Measurements from ENCODE around the gene ATXN3L.

ATXN3L gene

GRCh38 chrX:13319953-13320352 is at the start of gene ATXN3L:
Gene ATXN3L, minus strand, starts transcription at chrX:13320053. Its CDS starts 119 bp downstream, at chrX:13319934.
- no peak for DNase-seq (ENCODE audit: low read depth in 2 of 2)

- no peak for DNase-seq (ENCODE audit: low read depth in 2 of 2)
These were observed 49.6 kb upstream of the ATXN3L start for GRCh38 chrX:13369256-13370030.

- DNase-seq (ENCODE audit: low read depth in 2 of 2): no peak
These were observed 48.1 kb upstream of the ATXN3L start for GRCh38 chrX:13367950-13368349.

GRCh38 chrX:13366698-13367097 is 46.8 kb upstream of the ATXN3L start:
- DNase-seq (ENCODE audit: low read depth in 2 of 2): no peak

GRCh38 chrX:13365161-13365560 is 45.3 kb upstream of the ATXN3L start:
- DNase-seq (ENCODE audit: low read depth in 2 of 2): no peak

- no peak for DNase-seq (ENCODE audit: low read depth in 2 of 2)
These were observed 44.5 kb upstream of the ATXN3L start for GRCh38 chrX:13364230-13364857.

- DNase-seq (ENCODE audit: low read depth in 2 of 2): no peak
These were observed 40.3 kb upstream of the ATXN3L start for GRCh38 chrX:13360146-13360545.

- no peak for DNase-seq (ENCODE audit: low read depth in 2 of 2)
These were observed 38.1 kb upstream of the ATXN3L start for GRCh38 chrX:13357925-13358324.

GRCh38 chrX:13346646-13347045 is 26.8 kb upstream of the ATXN3L start:
- DNase-seq (ENCODE audit: low read depth in 2 of 2): no peak

GRCh38 chrX:13345438-13345837 is 25.6 kb upstream of the ATXN3L start:
- DNase-seq (ENCODE audit: low read depth in 2 of 2): no peak

GRCh38 chrX:13345037-13345436 is 25.2 kb upstream of the ATXN3L start:
- DNase-seq (ENCODE audit: low read depth in 2 of 2): no peak

- no peak for DNase-seq (ENCODE audit: low read depth in 2 of 2)
These were observed 21.7 kb upstream of the ATXN3L start for GRCh38 chrX:13341491-13342101.

- no peak for DNase-seq (ENCODE audit: low read depth in 2 of 2)
These were observed 20.4 kb upstream of the ATXN3L start for GRCh38 chrX:13340182-13340791.

- no peak for DNase-seq (ENCODE audit: low read depth in 2 of 2)
These were observed 19.8 kb upstream of the ATXN3L start for GRCh38 chrX:13339607-13340006.

- DNase-seq (ENCODE audit: low read depth in 2 of 2): no peak
These were observed 19.2 kb upstream of the ATXN3L start for GRCh38 chrX:13338996-13339515.

- no peak for DNase-seq (ENCODE audit: low read depth in 2 of 2)
These were observed 14.6 kb upstream of the ATXN3L start for GRCh38 chrX:13334491-13334890.

- DNase-seq (ENCODE audit: low read depth in 2 of 2): no peak
These were observed 10.6 kb upstream of the ATXN3L start for GRCh38 chrX:13330446-13330845.

GRCh38 chrX:13327666-13328065 is 7.8 kb upstream of the ATXN3L start:
- DNase-seq (ENCODE audit: low read depth in 2 of 2): no peak

GRCh38 chrX:13323241-13323640 is 3.4 kb upstream of the ATXN3L start:
- no peak for DNase-seq (ENCODE audit: low read depth in 2 of 2)

GRCh38 chrX:13317366-13317765 is 2.5 kb downstream of the ATXN3L start:
- DNase-seq (ENCODE audit: low read depth in 2 of 2): no peak

- DNase-seq (ENCODE audit: low read depth in 2 of 2): no peak
These were observed 8.3 kb downstream of the ATXN3L start for GRCh38 chrX:13311560-13311959.

GRCh38 chrX:13309631-13310030 is 10.2 kb downstream of the ATXN3L start:
- DNase-seq (ENCODE audit: low read depth in 2 of 2): no peak

Measured in stimulated activated CD4-positive, alpha-beta T cell treated with anti-CD3 and anti-CD28 coated beads, Interleukin-15, amount 100 ng/mL, for 48 hours (primary cell).